Activated CD8-positive, alpha-beta memory T cell treated with anti-CD3 and anti-CD28 coated beads for 48 hours (primary cell): ENCODE measurements around the gene KIAA1671.
"Not testable (repeated sequence)": the region's sequence is repeated elsewhere in the genome, so short reads cannot be mapped to it uniquely, and the experiment has no call there.

Experiments used
- DNase-seq, 3 experiments: peaks; one replicate each; pipeline ENCODE4 v3.0.0-alpha.2; 2020; ENCODE audit warnings: low read depth in 2 of 3, low spot score in 2 of 3

The KIAA1671 gene

DNA sequence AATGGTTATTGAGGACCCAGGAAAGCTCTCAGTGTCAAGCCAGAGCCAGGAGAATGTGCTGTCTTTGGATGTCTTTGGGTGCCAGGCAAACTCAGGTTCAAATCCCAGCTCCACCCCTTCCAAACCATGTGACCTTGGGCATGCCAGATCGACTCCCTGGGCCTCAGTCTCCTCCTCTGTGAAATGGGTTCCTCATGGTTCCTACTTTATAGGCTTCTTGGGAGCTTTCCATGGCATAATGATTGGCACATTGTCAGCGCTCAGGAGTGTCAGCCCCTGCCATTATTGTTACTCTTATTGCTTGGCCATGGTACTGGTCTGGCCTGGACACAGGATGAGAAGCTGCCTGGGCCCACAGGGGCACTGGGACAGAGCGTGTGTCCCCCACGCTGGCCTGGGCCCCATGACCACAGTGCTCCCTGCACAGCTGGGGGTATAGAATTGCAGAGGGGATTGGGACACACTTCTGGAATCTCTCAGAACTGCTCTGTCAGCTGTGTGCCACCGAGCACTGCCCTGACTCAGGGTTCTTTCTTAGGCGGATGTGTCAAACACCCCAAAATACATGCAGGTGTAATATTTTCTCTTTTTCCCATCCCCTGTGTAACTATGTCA is 209.5 kb downstream of the KIAA1671 start:
- no peak for DNase-seq

DNA sequence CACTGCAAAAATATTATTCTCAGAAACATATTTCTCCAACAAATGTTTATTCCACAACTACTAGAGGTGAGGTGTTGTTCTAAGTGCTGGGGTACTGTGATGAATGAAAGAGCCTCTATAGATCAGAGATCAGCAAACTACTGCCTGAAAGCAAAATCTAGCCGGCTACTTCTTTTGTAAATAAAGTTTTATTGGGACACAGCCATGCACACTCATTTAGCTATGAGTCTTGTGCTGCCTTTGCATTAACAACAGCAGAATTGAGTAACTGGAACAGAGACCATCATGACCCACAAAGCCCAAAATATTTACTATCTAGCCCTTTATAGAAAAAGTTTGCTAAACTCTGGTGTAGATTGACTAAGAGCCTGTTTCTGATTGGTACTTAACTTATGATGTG is 210.0 kb downstream of the KIAA1671 start:
- DNase-seq, result no peak

DNA sequence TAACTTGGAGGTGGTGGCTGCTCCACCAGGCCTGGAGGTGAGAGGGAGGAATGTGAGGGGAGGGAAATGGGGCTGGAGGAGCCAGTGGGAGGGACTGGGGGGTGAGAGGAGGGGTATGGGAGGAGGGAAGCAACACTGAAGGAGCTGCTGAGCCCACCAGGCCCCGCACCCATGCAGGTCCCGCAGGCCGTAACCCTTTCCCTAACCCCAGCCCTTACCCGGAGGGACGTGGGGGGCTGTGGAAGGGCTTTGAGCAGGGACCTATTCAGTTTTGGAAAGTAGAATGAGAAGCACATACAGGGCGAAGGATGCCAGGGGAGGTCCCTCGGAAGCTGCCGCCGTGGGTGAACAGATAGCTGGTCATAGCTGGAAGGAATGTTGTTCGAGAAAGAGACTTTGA is 213.3 kb downstream of the KIAA1671 start:
- DNase-seq, result no peak

DNA sequence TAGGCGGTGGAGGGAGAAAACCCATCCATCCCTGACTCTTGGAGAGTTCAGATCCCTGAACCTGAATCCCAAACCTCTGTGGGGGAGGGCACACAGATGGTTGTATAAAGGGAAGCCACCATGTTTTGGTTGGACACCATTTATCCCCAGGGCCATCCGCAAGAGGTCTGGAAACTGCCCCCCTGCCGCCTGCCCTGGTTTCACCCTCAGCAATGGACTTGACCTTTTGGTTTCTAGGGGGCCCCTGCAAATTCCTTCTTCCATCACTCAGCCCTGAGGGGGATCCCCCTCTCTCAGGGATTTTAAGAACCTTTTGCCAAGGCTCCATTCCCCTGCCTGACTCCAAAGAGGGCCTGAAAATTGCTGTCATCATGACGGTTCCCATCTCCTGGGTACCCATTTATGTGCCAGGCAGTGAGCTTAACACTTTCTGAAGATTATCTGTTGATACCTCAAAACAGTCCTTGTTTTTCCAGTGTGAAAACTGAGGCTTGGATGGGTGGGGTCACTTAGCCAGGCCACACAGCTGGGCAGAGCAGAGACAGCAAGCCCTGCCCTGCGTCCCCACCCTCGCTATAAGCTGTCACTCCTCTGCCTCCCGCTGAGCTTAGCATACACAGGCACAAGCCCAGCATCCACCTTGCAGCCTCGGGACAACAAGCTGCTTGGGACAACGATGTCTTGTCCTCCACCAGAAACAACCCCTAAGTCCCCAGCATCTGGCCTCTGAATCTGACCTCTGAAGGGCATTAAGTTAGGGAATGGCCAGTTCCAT is 213.9 kb downstream of the KIAA1671 start:
- no peak for DNase-seq

DNA sequence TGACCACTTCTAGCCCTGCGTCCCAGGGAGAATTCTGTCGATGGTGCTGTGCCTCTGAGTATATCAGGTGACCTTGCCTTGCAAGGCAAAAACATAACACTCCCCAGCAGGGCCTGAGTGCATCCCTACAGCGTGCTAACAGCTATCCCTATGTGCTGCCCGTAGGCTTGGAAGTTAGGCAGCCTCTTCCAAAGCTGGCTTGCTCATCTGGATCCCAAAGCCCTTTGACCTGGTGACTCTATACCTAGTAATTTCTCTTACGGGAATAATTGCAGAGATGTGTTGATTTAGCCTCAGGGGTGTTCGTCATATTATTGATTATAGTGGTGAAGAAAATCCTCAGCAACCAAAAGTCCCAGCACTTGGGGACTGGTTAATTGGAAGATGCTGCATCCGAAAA is 214.6 kb downstream of the KIAA1671 start:
- DNase-seq, result no peak

DNA sequence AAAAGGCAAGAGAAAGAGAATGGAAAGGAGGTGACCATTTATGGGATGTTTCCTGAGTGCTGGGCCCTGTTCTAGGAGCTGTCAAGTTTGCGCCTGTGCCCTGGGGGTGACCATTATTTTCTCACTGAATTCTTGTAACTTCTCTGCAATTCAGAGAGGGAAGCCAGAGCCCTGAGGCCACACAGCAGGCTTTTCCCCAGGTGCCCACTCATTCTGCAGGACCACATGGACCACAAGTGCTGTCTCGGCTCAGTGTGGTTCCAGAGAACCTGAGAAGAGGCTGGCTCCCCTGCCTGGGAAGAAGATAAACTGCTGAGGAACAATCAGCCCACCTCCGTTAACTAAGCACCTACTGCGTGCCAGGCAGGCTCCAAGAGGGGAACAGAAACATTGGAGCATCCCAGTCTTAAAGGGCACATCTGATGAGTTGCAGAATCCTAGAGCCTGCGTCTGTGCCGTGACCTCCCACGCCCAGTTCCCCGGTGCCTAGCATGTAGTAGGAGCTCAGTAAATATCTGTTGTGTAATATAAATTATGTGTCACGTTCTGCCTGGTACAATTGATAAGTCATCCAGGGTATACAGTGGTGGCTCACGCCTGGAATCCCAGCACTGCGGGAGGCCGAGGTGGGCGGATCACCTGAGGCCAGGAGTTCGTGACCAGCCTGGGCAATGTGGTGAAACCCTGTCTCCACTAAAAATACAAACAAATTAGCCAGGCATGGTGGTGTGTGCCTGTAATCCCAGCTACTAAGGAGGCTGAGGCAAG is 215.5 kb downstream of the KIAA1671 start:
- DNase-seq, result no peak

DNA sequence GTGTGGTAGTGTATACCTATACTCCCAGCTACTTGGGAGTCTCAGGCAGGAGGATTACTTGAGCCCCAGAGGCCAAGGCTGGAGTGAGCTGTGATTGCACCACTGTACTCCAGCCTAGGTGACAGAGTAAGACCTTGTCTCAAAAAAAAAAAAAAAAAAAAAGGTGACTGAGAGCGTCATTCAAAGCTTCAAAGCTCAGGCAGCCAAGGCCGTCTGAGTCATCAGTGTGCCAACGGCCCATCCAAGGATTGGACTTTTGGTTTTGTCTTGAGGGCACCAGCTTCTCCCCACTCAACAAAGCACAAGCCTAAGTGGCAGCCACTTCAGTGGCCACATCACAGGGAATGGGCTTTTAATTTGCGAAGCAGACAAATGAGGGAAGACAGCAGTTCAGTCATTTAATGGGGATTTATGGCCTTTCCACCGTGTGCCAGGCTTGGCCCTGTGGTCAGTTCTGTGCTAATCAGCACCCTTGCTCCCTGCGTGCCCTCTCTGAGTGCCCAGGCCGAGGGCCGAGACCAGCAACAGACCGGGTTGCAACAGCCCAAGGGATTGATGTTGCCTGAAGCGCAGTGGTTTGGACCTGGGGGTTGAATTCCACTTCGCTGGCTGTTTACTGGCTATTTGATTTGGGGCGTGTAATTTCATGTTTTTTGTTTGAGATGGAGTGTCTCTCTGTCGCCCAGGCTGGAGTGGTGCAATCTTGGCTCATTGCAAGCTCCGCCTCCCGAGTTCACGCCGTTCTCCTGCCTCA is 216.9 kb downstream of the KIAA1671 start:
- DNase-seq, result no peak

DNA sequence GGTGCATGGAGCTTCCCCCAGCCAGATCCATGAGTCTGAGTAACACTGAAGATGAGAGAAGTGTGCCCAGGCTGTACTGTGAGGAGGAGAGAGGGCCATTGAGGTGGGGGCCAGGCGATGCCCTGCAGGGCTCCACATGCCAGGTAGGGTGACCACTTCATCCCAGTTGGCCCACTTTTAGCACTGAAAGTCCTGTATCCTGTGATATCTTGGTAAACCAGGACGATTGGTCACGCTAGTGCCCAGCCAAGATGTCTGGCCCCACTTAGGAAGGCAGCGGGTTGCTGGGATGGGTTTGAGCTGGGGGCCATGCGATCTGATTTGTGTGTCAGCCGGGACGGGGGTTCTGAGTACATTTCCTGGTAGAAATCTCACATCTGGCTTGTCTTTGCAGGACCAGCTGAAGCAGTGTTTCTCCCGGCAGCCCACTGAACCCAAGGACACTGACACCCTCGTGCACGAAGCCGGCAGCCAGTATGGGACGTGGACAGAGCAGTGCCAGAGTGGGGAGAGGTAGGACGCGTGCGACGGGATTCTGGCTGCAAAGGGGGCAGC is 218.0 kb downstream of the KIAA1671 start:
- no peak for DNase-seq

DNA sequence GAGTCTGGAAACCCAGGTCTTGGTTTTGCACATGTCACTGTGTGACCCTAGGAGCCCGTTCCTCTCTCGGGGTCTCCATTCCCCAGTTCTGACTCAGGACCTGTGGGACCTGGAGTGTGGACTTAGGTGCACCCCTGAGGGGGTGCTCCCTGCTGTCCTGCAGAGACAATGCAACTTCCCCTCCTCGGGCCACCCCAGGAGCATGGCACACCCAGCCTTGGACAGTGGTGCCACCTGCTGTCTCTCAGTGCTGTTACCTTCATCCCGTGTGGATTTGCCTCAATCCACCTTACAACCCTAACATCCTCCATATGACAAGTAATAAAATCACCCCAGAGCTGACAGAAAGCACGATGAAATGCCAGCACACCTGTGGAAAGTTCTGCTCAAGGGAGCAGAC is 219.6 kb downstream of the KIAA1671 start:
- DNase-seq, result no peak

DNA sequence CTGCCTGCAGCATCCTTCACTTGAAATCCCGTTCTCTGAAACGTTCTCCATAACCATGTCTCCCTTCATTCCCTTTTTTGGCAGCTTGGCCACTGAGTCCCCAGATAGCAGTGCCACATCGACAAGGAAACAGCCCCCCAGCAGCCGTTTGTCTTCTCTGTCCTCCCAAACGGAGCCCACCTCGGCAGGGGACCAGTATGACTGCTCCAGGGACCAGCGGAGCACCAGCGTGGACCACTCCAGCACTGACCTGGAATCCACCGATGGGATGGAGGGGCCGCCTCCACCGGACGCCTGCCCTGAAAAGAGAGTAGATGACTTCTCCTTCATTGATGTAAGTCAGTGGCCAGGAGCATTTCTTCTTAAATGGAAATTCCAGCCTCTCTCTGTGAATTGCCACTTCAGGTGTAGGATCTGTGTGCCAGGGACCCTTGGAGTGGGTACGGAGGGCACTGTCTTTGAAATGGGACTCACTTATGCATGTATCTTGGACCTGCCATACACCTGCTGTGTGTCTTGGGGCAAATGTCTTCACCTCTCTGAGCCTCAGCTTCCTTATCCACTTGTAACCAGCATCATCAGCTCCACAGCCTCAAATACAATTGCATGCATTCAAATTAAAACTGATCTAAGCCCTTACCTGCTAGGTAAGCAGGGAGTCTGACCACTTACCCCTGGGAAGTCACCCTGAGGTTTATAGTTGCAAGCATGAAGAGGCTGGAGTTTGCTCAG is 221.8 kb downstream of the KIAA1671 start:
- no peak for DNase-seq

DNA sequence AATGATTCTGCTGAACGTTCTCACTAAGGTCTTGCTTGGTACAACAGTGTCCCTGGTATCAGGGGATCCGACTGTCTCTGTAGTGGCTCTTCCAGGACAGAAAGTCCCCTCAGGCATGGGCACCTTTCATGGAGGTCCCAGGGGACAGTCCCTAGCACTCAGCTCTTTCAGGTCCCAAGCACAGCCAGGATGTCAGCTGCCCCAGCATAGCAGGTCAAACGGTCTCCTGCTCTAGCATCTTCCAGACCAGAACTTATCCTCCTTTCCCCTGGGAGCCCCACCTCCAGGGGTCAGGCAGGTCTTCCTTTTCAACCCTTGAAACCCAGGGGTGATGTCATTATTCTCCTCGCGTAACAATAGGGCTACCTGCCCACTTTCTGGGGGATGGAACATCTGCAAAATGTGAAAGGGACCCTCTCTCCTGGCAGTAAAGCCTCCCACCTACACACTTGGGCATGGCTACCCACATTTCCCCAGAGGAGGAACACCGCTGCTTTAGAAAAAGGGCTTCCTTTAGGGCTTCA is 222.4 kb downstream of the KIAA1671 start:
- no peak for DNase-seq

DNA sequence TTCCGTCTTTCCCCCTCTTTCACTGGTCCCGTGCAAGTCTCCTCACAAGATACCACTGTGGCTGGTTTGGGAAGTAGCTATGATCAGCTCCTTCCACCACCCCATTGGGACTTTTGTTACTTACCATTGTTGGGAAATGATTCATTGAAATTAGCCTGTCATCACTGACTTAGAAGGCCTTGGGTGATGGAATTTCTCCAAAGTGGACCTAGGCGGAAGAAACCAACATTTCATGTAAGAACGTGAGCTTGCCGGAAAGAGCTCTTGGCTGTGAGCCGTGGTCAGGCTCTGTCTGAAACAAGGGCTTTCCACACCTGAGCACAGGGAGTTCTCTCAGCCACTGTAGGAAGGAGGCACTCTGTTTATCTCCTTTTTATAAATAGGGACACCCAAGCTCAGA is 223.7 kb downstream of the KIAA1671 start:
- DNase-seq, result no peak

DNA sequence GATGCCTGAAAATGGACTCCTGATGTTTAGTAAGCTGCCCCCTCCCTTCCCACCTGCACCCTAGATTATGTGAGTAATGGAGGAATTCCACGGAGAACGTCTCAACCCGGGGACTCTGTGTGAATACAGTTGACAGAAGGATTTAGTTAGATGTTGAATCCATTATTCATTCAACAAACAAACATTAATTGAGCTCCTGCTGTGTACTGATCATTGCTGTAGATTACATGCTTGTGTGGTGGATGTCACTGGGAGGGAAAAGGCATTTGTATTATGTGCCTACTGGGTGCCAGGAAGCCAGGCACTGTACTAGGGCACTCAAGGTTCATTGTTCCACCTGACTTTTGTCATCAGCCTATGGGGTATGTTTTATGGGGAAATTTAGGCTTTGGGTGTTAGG is 224.3 kb downstream of the KIAA1671 start:
- no peak for DNase-seq

DNA sequence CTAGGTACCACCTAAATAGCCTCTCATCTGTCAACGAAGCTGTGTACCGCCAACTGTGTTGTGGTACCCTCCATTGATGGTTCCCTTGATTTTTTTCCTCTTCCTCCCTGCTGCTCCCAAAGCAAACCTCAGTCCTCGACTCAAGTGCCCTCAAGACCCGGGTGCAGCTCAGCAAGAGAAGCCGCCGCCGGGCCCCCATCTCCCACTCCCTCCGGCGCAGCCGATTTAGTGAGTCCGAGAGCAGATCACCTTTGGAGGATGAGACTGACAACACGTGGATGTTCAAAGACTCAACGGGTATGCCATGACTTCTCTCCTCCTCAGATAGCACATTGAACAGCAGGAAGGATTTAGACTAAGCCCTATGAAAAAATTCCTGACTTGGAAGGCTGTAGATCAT is 224.7 kb downstream of the KIAA1671 start:
- no peak for DNase-seq

DNA sequence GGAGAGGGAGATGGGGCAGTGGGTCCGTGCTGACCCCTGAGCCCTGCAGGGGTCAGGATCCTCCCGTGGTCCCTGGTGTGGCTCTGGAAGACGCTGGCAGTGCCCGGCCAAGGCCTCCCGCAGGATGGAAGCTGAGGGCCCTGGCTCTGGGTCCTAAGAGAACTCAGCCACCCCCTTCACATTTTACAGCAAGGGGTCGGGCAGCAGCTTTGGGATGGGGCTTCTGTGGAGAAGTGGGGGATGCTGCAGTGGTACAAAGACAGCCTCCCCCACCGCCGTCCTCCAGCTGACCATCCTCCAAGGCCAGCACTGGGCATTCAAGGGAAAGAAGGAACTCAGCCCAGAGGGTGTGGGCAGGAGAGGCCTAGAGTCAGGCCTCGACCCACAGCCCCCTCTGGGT is 225.4 kb downstream of the KIAA1671 start:
- no peak for DNase-seq

DNA sequence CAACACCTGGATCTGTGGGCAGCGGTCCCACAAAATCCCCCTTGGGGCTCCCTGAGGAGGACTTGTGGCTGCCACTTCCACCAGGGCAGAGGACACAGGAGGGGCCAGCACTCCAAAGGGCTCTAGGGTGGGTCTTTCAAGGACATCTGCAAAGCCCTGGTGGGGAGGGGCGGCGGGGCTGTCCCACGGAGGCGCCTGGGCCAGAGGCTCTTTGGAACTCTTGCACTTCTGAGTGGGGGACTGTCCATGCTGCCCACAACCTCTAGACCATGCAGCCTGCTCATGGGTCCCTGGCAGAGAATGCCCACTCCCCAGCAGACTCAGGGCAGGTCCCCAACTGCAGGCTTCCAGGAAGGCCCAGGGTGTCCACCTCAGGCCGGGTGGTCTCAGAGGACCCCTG is 225.8 kb downstream of the KIAA1671 start:
- DNase-seq, result not testable (repeated sequence)

DNA sequence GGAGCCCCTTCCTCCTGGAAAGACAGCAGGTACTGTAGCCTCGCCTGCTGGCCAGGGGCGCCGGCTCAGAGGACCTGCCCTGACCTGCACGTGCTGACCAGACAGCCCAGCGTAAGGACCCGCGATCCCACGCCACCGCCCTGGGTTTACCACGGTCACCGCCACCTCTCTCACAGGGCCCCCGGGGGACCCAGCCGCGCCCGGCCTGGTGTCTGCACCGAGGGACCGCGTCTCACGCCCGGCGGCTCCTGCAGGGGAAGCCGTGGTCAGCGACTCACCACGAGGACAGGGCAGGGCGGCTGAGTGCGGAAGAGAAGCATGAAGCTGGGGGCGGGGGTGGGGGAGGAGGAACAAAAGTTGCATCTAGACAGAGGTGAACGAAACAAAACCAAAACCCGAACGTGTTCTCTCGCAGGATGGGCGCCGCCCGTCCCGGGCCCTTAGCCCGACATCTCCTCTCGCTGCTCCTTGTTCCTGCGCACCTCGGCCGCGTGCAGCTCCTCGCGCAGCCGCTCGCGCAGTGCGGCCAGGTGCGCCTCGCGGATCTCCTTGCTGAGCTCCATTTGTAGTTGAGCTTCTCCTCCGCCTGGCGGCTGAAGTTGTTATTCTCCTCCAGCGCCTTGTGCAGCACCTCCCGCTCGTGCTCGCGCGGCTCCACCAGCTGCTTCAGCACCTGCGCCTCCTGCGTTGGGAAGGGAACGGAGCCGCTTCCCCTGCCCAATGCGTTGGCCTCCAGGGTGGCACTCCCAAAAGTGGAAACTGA is 226.5 kb downstream of the KIAA1671 start:
- DNase-seq, result not testable (repeated sequence)

DNA sequence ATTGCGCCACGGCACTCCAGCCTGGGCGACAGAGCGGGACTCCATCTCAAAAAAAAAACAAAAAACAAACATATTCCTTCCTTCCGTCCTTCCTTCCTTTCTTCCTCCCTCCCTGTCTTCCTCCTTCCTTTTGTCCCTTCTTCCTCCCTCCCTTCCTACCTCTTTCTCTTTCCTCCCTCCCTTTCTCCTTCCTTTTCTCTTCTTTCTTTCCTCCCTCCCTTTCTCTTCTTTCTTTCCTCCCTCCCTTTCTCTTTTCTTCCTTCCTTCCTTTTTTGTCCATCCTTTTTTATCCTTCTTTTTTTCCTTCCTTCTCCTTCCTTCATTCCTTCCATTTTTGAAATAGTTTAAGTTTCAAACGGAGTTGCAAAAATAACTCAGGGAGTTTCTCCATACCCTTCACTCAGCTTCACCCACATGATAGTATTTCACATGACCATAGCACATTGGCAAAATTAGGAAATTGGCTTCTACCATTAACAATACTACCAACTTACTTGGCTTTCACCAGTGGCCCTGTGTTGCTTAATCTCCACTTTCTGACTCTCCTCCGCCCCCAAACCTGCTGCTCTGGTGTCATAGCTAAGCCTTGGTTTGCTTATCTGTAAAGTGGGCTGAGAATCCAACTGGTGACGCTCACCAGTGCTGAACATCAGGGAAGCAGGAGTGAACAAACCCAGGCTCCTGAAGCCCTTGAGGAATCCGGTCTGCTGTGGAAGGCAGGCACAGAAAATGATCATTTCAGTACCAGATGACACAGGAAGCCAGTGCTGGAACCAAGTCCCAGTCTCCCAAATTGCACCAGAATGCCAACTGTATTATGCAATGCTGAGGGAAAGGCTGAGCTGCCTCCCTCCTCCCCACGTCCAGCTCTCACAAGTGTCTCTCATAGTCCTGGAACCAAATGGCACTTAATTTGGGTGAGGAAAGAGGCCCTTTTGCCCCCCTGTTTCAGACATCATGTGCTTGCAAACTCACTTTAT is 229.9 kb downstream of the KIAA1671 start:
- no peak for DNase-seq
